ENCODE results near the gene DOCK2.

DNA sequence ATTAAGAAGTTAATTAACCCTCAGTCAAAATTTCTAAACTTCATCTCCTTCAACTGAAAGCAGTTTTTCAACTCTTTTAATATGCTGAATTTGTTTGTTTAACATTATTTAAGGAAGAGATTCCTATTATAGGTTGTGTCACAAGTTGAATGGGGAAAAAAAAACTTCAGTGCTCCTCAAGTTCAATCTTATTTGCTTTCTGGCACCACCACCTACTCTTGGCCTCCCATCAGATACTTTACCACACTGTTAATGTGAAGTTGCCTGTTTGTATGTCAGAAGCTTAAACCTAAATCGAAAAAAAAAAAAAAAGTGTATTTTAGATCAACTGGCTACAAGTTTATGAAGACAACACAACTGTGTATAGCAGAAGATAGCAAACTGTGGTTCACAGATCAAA, 4.1 kb upstream of the DOCK2 start:
- no peak for TF ChIP-seq CTCF (IDR thresholded peaks at IDR 0.05)
- no peak for TF ChIP-seq EZH2 (IDR thresholded peaks at IDR 0.05)
- TF ChIP-seq EZH2phosphoT487 (IDR thresholded peaks at IDR 0.05), result no peak

All from neural progenitor cell (in vitro differentiated cells).